WTC11 (cell line): ENCODE data around the gene TPRG1L. TPM values are rescaled to one million over a fixed set of nuclear protein-coding genes. Genes with fewer than 3 reads are reported as not detected.

ENCODE experiments used
- ATAC-seq: fragments of 200-7000 bp; cut with Tn5 transposase; 2 replicates; pipeline ENCODE4 v1.10.0; 2021; ENCODE audit warnings: mild to moderate bottlenecking, moderate library complexity
- CTCF ChIA-PET: fragments of 300-600 bp; sonication (Branson Sonifier 250); formaldehyde crosslinking; loops from one replicate; lab custom pipeline; 2021; ENCODE audit warnings: antibody characterized with exemption; lab: Charles Lee
- POLR2A ChIA-PET: fragments of 350-600 bp; sonication (Branson Sonifier 250); formaldehyde crosslinking; loops from one replicate; lab custom pipeline; 2021; ENCODE audit warnings: antibody characterized with exemption; lab: Charles Lee
- DNase-seq: peaks from one replicate; pipeline ENCODE4 v3.0.0; 2021; ENCODE audit warnings: low spot score
- H3K27ac Mint-ChIP-seq: 2 replicates; pipeline ENCODE4 v1.8.0; 2021; ENCODE audit warnings: mixed read lengths
- H3K27me3 Mint-ChIP-seq: 2 replicates; pipeline ENCODE4 v1.8.0; 2021; ENCODE audit warnings: low read depth, mild to moderate bottlenecking, moderate library complexity, mixed read lengths
- H3K36me3 Mint-ChIP-seq: 2 replicates; pipeline ENCODE4 v1.8.0; 2021; ENCODE audit warnings: mixed read lengths
- H3K4me1 Mint-ChIP-seq: 2 replicates; pipeline ENCODE4 v1.8.0; 2022; ENCODE audit warnings: mixed read lengths
- H3K4me3 Mint-ChIP-seq: 2 replicates; pipeline ENCODE4 v1.8.0; 2021; ENCODE audit warnings: mild to moderate bottlenecking, moderate library complexity, mixed read lengths
- H3K9me3 Mint-ChIP-seq: 2 replicates; pipeline ENCODE4 v1.8.0; 2021; ENCODE audit warnings: mixed read lengths
- CBFB ChIP-seq: sonication (generic); formaldehyde crosslinking; IDR thresholded peaks from 2 replicates; pipeline ENCODE4 v1.8.1; 2022; ENCODE audit warnings: mild to moderate bottlenecking, low read depth, missing genetic modification reagents
- CREB1 ChIP-seq: sonication (generic); formaldehyde crosslinking; IDR thresholded peaks from 2 replicates; pipeline ENCODE4 v1.8.0; 2023; ENCODE audit warnings: mild to moderate bottlenecking, missing genetic modification reagents
- EMX1 ChIP-seq: fragments of 250-450 bp; sonication (Bioruptor Pico); IDR thresholded peaks from 2 replicates; pipeline ENCODE4 v1.8.0; 2021; ENCODE audit warnings: mild to moderate bottlenecking
- FOXK1 ChIP-seq: sonication (generic); formaldehyde crosslinking; IDR thresholded peaks from 2 replicates; pipeline ENCODE4 v1.8.0; 2022; ENCODE audit warnings: mild to moderate bottlenecking, moderate library complexity, missing genetic modification reagents
- FOXP1 ChIP-seq: sonication (generic); formaldehyde crosslinking; IDR thresholded peaks from 2 replicates; pipeline ENCODE4 v1.8.0; 2022; ENCODE audit warnings: missing genetic modification reagents, mild to moderate bottlenecking, moderate library complexity, borderline replicate concordance
- GRHL2 ChIP-seq: fragments of 250-450 bp; sonication (Bioruptor Pico); IDR thresholded peaks from 2 replicates; pipeline ENCODE4 v1.8.0; 2022; ENCODE audit warnings: mild to moderate bottlenecking, moderate library complexity; ENCODE audit not compliant: insufficient replicate concordance, severe bottlenecking
- JAZF1 ChIP-seq: fragments of 250-450 bp; sonication (Bioruptor Pico); IDR thresholded peaks from 2 replicates; pipeline ENCODE4 v1.9.0; 2021; ENCODE audit warnings: moderate library complexity, mild to moderate bottlenecking, inconsistent platforms
- KAT7 ChIP-seq: sonication (generic); formaldehyde crosslinking; IDR thresholded peaks from 2 replicates; pipeline ENCODE4 v1.8.1; 2023; ENCODE audit warnings: missing genetic modification reagents, mild to moderate bottlenecking, borderline replicate concordance
- NFATC4 ChIP-seq: fragments of 250-450 bp; sonication (Bioruptor Pico); IDR thresholded peaks from 2 replicates; pipeline ENCODE4 v1.9.0; 2021; ENCODE audit warnings: mild to moderate bottlenecking
- NR3C1 ChIP-seq: sonication (generic); formaldehyde crosslinking; conservative IDR thresholded peaks from 2 replicates; pipeline ENCODE4 v1.8.1; 2023; ENCODE audit warnings: low read depth, mild to moderate bottlenecking, missing genetic modification reagents
- RELA ChIP-seq: sonication (generic); formaldehyde crosslinking; IDR thresholded peaks from 2 replicates; pipeline ENCODE4 v1.8.1; 2022; ENCODE audit warnings: missing genetic modification reagents, mild to moderate bottlenecking, borderline replicate concordance
- SMAD4 ChIP-seq: sonication (generic); formaldehyde crosslinking; IDR thresholded peaks from 2 replicates; pipeline ENCODE4 v1.8.0; 2022; ENCODE audit warnings: mild to moderate bottlenecking, missing genetic modification reagents
- SOX15 ChIP-seq: fragments of 250-450 bp; sonication (Bioruptor Pico); IDR thresholded peaks from 2 replicates; pipeline ENCODE4 v1.9.0; 2021; ENCODE audit warnings: mild to moderate bottlenecking
- TCF7 ChIP-seq: sonication (generic); formaldehyde crosslinking; IDR thresholded peaks from 2 replicates; pipeline ENCODE4 v1.8.0; 2022; ENCODE audit warnings: mild to moderate bottlenecking, low read depth, missing genetic modification reagents, moderate library complexity
- ZBTB21 ChIP-seq: sonication (generic); formaldehyde crosslinking; IDR thresholded peaks from 2 replicates; pipeline ENCODE4 v1.8.1; 2023; ENCODE audit warnings: mild to moderate bottlenecking, missing genetic modification reagents, borderline replicate concordance
- ZNF121 ChIP-seq: sonication (generic); formaldehyde crosslinking; IDR thresholded peaks from 2 replicates; pipeline ENCODE4 v1.8.0; 2023; ENCODE audit warnings: missing genetic modification reagents
- ZNF263 ChIP-seq: sonication (generic); formaldehyde crosslinking; IDR thresholded peaks from 2 replicates; pipeline ENCODE4 v1.8.1; 2022; ENCODE audit warnings: low read depth, mild to moderate bottlenecking, moderate library complexity, missing genetic modification reagents
- total RNA-seq: library from RNA; stranded (reverse); gene quantifications from 3 replicates; pipeline ENCODE4 v1.2.3, GENCODE V29; 2021
- TF ChIP-seq, protein P1 (sequence below): sonication (generic); formaldehyde crosslinking; IDR thresholded peaks from 2 replicates; pipeline ENCODE4 v1.8.1; 2023; ENCODE audit warnings: mild to moderate bottlenecking, missing genetic modification reagents
- TF ChIP-seq, protein P2 (sequence below): sonication (generic); formaldehyde crosslinking; conservative IDR thresholded peaks from 2 replicates; pipeline ENCODE4 v1.8.1; 2022; ENCODE audit warnings: mild to moderate bottlenecking, missing genetic modification reagents
- TF ChIP-seq, protein P3 (sequence below): sonication (generic); formaldehyde crosslinking; IDR thresholded peaks from 2 replicates; pipeline ENCODE4 v1.8.0; 2022; ENCODE audit warnings: mild to moderate bottlenecking, missing genetic modification reagents
- TF ChIP-seq, protein P4 (sequence below): sonication (generic); formaldehyde crosslinking; IDR thresholded peaks from 2 replicates; pipeline ENCODE4 v1.8.1; 2023; ENCODE audit warnings: mild to moderate bottlenecking, missing genetic modification reagents, moderate library complexity
- TF ChIP-seq, protein P5 (sequence below): sonication (generic); formaldehyde crosslinking; IDR thresholded peaks from 2 replicates; pipeline ENCODE4 v1.8.0; 2022; ENCODE audit warnings: missing genetic modification reagents
- TF ChIP-seq, protein P6 (sequence below): fragments of 250-450 bp; sonication (Bioruptor Pico); conservative IDR thresholded peaks from 2 replicates; pipeline ENCODE4 v1.9.0; 2021; ENCODE audit warnings: mild to moderate bottlenecking

TPRG1L gene
- total RNA-seq, 1 experiment from 2014 or later, result 20.9 TPM

DNA sequence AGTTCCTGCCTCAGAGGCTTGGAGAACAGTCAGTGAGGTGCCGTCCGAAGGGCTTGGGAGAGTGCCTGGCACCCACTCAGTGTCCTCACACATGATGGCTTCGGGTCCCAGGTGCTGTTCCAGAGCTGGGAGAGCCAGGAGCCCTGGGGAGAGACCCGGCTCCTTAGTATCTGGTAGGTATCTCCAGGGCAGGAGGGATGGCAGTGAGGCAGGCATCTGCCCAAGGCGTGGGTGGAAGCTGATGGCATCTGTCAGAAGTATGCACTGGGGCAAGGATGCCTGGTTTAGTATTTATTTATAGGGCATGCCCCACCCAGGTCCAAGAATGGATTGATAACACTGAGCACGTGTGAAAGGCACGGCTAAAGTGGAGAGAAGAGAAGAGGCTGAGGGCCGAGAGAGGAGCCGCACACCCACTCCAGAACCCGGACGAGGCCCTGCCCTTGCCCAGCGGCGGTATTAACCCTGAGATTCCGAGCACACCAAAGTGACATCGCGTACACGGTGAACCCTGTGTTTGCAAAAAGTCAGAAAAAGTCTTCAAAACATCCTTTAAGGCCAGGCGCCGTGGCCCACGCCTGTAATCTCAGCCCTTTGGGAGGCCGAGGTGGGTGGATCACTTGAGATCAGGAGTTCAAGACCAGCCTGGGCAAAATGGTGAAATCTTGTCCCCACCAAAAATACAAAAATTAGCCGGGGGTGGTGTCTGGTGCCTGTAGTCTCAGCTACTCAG is 29.9 kb downstream of the TPRG1L start:
- CTCF ChIA-PET, result interaction anchor here (1.0 to 3.8 kb wide), 3 partner anchors 65 to 89 kb away, joined by 3 to 27 read pairs (median 7); no protein-coding TSS in a partner anchor
- no peak for TF ChIP-seq ZNF121 (CRISPR knock-in tag)
- no peak for TF ChIP-seq TCF7 (CRISPR knock-in tag)
- TF ChIP-seq RELA (CRISPR knock-in tag), result no peak
- no peak for TF ChIP-seq FOXK1 (CRISPR knock-in tag)
- TF ChIP-seq CREB1 (CRISPR knock-in tag), result no peak
- no peak for TF ChIP-seq ZNF263 (CRISPR knock-in tag)
- TF ChIP-seq, protein P1, sequence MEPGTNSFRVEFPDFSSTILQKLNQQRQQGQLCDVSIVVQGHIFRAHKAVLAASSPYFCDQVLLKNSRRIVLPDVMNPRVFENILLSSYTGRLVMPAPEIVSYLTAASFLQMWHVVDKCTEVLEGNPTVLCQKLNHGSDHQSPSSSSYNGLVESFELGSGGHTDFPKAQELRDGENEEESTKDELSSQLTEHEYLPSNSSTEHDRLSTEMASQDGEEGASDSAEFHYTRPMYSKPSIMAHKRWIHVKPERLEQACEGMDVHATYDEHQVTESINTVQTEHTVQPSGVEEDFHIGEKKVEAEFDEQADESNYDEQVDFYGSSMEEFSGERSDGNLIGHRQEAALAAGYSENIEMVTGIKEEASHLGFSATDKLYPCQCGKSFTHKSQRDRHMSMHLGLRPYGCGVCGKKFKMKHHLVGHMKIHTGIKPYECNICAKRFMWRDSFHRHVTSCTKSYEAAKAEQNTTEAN (CRISPR knock-in tag), result no peak
- no peak for TF ChIP-seq SMAD4 (CRISPR knock-in tag)
- TF ChIP-seq ZBTB21 (CRISPR knock-in tag), result no peak
- TF ChIP-seq, protein P2, sequence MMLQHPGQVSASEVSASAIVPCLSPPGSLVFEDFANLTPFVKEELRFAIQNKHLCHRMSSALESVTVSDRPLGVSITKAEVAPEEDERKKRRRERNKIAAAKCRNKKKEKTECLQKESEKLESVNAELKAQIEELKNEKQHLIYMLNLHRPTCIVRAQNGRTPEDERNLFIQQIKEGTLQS (CRISPR knock-in tag), result no peak
- no peak for TF ChIP-seq KAT7
- TF ChIP-seq NFATC4 (CRISPR knock-in tag), result no peak
- TF ChIP-seq JAZF1, result no peak
- no peak for TF ChIP-seq SOX15 (CRISPR knock-in tag)
- no peak for TF ChIP-seq EMX1 (CRISPR knock-in tag)
- TF ChIP-seq, protein P3, sequence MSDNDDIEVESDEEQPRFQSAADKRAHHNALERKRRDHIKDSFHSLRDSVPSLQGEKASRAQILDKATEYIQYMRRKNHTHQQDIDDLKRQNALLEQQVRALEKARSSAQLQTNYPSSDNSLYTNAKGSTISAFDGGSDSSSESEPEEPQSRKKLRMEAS (CRISPR knock-in tag), result no peak
- Mint-ChIP-seq H3K27ac (no peak overlapping the region), H3K4me1 (peaks cover 12% of the 10 kb centered on the region), H3K36me3 (no peaks in the 10 kb centered on the region), H3K9me3 (no peaks in the 10 kb centered on the region), H3K27me3 (peaks cover 80% of the 10 kb centered on the region), H3K4me3 (no peak overlapping the region)
- POLR2A ChIA-PET, result no interaction called here
- peak; percentile 5 for DNase-seq
- no peak for ATAC-seq

DNA sequence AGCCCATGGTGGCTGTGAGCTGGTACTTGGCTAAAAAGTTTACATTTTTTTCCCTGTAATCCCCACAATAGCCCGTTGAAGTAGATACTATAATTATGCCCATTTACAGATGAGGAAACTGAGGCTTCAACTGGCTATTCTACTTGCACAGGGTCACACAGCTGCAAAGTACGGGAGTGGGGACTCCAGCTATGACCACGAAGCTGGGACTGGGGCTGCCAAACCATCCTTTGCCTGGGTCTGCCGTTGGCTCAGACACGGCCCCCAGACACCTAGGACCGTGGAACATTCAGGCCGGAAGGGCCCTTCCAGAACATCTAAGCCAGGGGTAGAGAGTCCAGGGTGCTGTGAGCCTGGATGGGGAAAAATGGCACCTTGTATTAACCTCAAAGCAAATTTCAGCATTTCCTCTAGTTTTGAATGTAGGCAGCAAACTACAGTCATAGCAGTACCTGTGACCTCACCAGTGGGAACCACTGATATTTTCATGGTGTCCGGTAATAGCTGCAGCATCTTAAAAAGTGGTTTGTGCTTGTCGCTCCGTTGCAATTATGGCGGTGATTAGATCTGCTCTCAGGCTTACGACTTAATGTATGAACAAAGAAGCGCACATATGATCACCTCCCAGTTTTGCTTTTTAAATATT is 31.8 kb downstream of the TPRG1L start:
- Mint-ChIP-seq H3K4me3 (no peak overlapping the region), H3K36me3 (no peaks in the 10 kb centered on the region), H3K27me3 (peaks cover 63% of the 10 kb centered on the region), H3K4me1 (peaks cover 12% of the 10 kb centered on the region), H3K27ac (no peak overlapping the region), H3K9me3 (no peaks in the 10 kb centered on the region)
- no peak for TF ChIP-seq CBFB (CRISPR knock-in tag)
- ChIA-PET CTCF (no interaction called here), POLR2A (no interaction called here)
- ATAC-seq (no peak), DNase-seq (peak; percentile 3)

DNA sequence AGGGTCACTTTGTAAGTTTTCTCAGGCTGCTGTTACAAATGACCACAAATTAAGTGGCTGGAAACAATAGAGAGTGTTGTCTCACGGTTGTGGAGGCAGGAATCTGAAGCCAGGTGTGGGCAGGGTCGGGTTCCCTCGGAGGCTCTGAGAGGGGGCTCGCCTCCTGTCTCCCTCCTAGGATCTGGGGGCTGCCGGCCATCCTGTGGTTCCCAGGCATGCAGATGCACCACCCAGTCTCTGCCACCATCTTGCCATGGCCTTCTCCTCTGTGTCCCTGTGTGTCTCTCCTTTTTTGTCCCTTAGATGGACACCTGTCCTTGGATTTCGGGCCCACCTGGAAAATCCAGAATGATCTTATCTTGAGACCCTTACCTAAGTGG is 32.3 kb downstream of the TPRG1L start:
- ChIA-PET CTCF (no interaction called here), POLR2A (no interaction called here)
- H3K4me3 Mint-ChIP-seq, result no peak overlapping the region
- DNase-seq (peak; percentile 10), ATAC-seq (no peak)
- no peaks in the 10 kb centered on the region for H3K36me3 Mint-ChIP-seq
- TF ChIP-seq, protein P4, sequence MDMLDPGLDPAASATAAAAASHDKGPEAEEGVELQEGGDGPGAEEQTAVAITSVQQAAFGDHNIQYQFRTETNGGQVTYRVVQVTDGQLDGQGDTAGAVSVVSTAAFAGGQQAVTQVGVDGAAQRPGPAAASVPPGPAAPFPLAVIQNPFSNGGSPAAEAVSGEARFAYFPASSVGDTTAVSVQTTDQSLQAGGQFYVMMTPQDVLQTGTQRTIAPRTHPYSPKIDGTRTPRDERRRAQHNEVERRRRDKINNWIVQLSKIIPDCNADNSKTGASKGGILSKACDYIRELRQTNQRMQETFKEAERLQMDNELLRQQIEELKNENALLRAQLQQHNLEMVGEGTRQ (CRISPR knock-in tag), result no peak
- TF ChIP-seq NR3C1, result no peak
- TF ChIP-seq, protein P5, sequence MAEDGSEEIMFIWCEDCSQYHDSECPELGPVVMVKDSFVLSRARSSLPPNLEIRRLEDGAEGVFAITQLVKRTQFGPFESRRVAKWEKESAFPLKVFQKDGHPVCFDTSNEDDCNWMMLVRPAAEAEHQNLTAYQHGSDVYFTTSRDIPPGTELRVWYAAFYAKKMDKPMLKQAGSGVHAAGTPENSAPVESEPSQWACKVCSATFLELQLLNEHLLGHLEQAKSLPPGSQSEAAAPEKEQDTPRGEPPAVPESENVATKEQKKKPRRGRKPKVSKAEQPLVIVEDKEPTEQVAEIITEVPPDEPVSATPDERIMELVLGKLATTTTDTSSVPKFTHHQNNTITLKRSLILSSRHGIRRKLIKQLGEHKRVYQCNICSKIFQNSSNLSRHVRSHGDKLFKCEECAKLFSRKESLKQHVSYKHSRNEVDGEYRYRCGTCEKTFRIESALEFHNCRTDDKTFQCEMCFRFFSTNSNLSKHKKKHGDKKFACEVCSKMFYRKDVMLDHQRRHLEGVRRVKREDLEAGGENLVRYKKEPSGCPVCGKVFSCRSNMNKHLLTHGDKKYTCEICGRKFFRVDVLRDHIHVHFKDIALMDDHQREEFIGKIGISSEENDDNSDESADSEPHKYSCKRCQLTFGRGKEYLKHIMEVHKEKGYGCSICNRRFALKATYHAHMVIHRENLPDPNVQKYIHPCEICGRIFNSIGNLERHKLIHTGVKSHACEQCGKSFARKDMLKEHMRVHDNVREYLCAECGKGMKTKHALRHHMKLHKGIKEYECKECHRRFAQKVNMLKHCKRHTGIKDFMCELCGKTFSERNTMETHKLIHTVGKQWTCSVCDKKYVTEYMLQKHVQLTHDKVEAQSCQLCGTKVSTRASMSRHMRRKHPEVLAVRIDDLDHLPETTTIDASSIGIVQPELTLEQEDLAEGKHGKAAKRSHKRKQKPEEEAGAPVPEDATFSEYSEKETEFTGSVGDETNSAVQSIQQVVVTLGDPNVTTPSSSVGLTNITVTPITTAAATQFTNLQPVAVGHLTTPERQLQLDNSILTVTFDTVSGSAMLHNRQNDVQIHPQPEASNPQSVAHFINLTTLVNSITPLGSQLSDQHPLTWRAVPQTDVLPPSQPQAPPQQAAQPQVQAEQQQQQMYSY (CRISPR knock-in tag), result no peak
- TF ChIP-seq GRHL2 (CRISPR knock-in tag), result no peak
- TF ChIP-seq, protein P6, sequence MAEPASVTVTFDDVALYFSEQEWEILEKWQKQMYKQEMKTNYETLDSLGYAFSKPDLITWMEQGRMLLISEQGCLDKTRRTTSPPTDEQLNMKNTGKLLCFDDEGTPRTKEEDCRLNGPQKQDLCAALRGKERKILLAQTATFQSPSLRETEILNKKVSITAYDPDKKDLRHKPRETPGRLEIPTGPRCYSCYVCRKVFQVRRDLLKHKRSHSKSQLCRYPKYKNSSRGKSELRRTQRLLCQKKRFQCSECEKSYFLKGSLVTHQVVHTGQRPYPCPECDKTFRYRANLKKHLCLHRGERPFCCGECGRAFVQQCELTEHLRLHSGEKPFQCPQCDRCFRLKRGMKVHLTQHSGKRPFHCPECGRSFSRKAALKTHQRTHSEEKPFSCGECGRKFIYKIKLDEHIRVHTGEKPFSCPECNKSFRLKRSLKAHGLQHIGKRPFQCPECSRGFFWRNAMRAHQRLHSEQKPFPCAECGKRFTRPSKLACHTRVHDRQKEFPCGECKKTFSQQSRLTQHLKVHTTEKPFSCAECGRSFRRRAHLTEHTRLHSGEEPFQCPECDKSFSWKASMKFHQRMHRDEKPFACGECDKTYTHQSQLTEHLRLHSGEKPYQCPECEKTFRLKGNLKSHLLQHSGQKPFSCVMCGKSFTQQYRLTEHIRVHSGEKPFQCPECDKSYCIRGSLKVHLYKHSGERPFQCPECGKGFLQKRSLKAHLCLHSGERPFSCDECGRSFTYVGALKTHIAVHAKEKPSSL, result no peak
- TF ChIP-seq FOXP1 (CRISPR knock-in tag), result no peak
- TF ChIP-seq ZBTB21 (CRISPR knock-in tag), result no peak
- TF ChIP-seq KAT7, result no peak
- H3K27ac Mint-ChIP-seq, result no peak overlapping the region
- H3K4me1 Mint-ChIP-seq, result peaks cover 12% of the 10 kb centered on the region
- H3K27me3 Mint-ChIP-seq, result peaks cover 63% of the 10 kb centered on the region
- H3K9me3 Mint-ChIP-seq, result no peaks in the 10 kb centered on the region
